ENCODE results near the gene IL1RAPL1.
A peak's percentile ranks its signal among the peaks of the same experiment; 100 is the strongest.

IL1RAPL1 gene

DNA sequence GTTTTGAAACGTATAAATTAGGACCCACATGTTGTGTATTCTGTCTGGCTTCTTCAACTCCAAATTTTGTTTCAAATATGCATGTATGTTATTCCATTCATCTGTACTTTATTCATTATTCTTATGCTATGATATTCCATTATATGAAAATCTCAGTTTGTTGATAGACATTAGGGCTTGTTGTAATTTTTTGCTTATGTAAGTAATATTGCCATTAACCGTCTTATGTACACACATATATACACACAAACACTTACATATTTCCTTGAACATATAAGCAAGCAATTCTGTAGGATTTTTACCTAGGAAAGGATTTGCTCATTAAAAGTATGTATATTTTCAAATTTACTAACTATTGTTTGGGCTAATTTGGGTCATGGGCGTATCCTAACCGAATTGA lies 820.1 kb downstream of the IL1RAPL1 start (continued):
- TF ChIP-seq, protein P1, sequence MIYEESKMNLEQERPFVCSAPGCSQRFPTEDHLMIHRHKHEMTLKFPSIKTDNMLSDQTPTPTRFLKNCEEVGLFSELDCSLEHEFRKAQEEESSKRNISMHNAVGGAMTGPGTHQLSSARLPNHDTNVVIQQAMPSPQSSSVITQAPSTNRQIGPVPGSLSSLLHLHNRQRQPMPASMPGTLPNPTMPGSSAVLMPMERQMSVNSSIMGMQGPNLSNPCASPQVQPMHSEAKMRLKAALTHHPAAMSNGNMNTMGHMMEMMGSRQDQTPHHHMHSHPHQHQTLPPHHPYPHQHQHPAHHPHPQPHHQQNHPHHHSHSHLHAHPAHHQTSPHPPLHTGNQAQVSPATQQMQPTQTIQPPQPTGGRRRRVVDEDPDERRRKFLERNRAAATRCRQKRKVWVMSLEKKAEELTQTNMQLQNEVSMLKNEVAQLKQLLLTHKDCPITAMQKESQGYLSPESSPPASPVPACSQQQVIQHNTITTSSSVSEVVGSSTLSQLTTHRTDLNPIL (CRISPR knock-in tag; IDR thresholded peaks at IDR 0.05; ENCODE audit: low read depth): no peak
- TF ChIP-seq ZFP30 (CRISPR knock-in tag; IDR thresholded peaks at IDR 0.05): no peak

DNA sequence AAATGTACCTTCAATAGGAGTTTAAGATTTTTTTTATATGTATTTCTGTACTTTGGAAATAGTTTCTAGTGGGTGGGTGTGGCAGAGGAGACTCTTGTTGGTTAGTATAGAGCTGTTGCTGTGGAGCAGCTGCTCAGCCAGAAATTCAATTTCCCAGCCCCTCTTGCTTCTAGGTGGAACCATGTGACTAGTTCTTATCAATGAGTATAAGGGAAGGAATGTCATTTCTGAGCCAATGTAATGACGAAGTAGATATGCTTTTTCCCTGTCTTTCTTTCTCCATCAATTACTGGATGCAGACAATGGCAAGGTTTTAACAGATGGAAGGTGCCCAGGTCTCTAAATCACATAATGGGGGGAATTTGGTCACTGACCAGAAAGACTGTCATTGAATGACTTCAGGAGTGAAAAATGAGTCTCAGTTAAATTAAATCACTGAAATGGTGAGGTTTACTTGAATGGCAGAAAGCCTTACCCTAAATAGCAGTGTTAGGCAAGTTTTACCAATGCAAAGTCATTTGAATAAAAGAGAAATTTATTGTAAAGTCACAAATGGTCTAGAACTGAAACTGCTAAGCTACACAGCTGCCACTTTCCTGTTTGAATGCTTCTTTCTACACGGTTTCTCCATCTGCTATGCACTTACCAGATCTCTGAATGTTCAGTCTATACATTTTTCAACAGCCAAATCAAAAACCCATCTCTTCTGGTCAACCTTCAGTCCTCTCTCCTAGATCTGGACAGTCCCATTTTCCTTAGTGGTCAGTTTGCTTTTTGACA lies 832.7 kb downstream of the IL1RAPL1 start:
- no peak for ATAC-seq
- TF ChIP-seq, protein P2, sequence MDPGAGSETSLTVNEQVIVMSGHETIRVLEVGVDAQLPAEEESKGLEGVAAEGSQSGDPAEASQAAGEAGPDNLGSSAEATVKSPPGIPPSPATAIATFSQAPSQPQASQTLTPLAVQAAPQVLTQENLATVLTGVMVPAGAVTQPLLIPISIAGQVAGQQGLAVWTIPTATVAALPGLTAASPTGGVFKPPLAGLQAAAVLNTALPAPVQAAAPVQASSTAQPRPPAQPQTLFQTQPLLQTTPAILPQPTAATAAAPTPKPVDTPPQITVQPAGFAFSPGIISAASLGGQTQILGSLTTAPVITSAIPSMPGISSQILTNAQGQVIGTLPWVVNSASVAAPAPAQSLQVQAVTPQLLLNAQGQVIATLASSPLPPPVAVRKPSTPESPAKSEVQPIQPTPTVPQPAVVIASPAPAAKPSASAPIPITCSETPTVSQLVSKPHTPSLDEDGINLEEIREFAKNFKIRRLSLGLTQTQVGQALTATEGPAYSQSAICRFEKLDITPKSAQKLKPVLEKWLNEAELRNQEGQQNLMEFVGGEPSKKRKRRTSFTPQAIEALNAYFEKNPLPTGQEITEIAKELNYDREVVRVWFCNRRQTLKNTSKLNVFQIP (CRISPR knock-in tag; IDR thresholded peaks at IDR 0.05; ENCODE audit: borderline replicate concordance, low read depth): no peak
- TF ChIP-seq ISL1 (CRISPR knock-in tag; IDR thresholded peaks at IDR 0.05): peak; percentile 68
- TF ChIP-seq, protein P1 (CRISPR knock-in tag; IDR thresholded peaks at IDR 0.05; ENCODE audit: low read depth): no peak

DNA sequence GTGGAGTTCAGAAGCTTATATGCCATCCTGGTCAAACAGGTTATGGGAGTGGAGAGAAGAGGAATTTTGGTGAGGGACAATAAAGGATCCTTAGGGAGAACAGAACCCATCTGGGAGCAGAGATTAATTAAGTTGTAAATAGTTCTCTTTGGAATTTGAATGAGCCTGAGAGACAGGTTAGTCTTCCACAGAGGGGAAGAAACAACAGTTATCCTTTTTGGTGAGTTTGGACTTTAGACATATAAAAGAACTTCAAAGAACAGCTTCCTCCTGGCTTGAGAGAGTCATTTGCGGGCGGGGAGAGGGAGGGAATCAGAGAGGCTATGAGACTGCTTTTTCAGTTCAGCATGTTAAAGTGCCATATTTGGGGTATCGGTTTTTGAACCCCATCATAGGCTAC lies 834.8 kb downstream of the IL1RAPL1 start:
- ATAC-seq: no peak
- TF ChIP-seq ISL1 (CRISPR knock-in tag; IDR thresholded peaks at IDR 0.05): no peak

DNA sequence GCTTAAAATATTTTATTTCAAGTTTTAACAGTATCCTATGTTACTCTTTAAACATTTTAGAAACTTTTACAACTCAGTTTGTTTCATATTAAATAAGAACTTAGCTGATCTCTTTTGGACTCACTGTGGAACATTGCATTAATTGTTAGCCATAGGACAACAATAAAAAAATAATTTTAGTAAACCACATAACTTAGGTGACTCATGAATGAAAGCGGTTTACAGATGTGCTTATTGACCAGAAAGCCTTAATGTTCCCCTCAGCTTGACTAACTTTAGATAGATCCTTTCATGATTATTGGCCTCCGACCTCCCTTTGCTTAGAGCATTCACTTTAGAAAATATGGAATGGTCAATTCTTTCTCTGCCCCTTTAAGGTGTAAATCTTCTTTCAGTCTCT lies 844.6 kb downstream of the IL1RAPL1 start:
- TF ChIP-seq RARB (CRISPR knock-in tag; IDR thresholded peaks at IDR 0.05) (no peak), SNAI2 (CRISPR knock-in tag; IDR thresholded peaks at IDR 0.05) (no peak), ZFP30 (CRISPR knock-in tag; IDR thresholded peaks at IDR 0.05) (no peak), ZC3H10 (CRISPR knock-in tag; IDR thresholded peaks at IDR 0.05) (no peak), ZNF565 (CRISPR knock-in tag; conservative IDR thresholded peaks at IDR 0.05; ENCODE audit: low read depth) (no peak), OSR1 (CRISPR knock-in tag; IDR thresholded peaks at IDR 0.05) (no peak), ESRRG (CRISPR knock-in tag; IDR thresholded peaks at IDR 0.05) (no peak), ARNTL (CRISPR knock-in tag; IDR thresholded peaks at IDR 0.05; ENCODE audit: borderline replicate concordance, low read depth) (no peak)
- TF ChIP-seq, protein P1 (CRISPR knock-in tag; IDR thresholded peaks at IDR 0.05; ENCODE audit: low read depth): no peak
- TF ChIP-seq, protein P3, sequence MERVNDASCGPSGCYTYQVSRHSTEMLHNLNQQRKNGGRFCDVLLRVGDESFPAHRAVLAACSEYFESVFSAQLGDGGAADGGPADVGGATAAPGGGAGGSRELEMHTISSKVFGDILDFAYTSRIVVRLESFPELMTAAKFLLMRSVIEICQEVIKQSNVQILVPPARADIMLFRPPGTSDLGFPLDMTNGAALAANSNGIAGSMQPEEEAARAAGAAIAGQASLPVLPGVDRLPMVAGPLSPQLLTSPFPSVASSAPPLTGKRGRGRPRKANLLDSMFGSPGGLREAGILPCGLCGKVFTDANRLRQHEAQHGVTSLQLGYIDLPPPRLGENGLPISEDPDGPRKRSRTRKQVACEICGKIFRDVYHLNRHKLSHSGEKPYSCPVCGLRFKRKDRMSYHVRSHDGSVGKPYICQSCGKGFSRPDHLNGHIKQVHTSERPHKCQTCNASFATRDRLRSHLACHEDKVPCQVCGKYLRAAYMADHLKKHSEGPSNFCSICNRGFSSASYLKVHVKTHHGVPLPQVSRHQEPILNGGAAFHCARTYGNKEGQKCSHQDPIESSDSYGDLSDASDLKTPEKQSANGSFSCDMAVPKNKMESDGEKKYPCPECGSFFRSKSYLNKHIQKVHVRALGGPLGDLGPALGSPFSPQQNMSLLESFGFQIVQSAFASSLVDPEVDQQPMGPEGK (CRISPR knock-in tag; IDR thresholded peaks at IDR 0.05; ENCODE audit: borderline replicate concordance): no peak
- TF ChIP-seq, protein P4, sequence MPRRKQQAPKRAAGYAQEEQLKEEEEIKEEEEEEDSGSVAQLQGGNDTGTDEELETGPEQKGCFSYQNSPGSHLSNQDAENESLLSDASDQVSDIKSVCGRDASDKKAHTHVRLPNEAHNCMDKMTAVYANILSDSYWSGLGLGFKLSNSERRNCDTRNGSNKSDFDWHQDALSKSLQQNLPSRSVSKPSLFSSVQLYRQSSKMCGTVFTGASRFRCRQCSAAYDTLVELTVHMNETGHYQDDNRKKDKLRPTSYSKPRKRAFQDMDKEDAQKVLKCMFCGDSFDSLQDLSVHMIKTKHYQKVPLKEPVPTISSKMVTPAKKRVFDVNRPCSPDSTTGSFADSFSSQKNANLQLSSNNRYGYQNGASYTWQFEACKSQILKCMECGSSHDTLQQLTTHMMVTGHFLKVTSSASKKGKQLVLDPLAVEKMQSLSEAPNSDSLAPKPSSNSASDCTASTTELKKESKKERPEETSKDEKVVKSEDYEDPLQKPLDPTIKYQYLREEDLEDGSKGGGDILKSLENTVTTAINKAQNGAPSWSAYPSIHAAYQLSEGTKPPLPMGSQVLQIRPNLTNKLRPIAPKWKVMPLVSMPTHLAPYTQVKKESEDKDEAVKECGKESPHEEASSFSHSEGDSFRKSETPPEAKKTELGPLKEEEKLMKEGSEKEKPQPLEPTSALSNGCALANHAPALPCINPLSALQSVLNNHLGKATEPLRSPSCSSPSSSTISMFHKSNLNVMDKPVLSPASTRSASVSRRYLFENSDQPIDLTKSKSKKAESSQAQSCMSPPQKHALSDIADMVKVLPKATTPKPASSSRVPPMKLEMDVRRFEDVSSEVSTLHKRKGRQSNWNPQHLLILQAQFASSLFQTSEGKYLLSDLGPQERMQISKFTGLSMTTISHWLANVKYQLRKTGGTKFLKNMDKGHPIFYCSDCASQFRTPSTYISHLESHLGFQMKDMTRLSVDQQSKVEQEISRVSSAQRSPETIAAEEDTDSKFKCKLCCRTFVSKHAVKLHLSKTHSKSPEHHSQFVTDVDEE (CRISPR knock-in tag; IDR thresholded peaks at IDR 0.05): no peak
- ATAC-seq: no peak

DNA sequence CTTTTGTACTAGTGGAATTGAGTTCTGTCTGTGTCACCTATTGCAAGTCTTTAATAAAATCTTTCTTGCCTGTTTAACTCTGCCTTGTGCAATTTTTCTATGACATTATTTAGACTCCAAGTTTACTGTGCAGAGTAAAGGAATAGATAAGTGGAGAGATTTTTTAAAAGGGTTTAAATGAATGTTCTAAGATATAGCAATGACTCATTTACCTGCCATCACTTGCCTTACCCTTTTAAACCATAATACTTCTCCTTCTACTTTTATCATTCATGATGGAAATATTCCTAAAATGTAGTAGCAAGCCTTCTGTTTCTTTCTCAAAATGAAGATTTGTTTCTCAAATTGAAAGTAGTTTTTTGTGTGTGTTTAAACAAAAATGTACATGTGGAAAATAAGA lies 845.3 kb downstream of the IL1RAPL1 start:
- TF ChIP-seq TCF4 (CRISPR knock-in tag; IDR thresholded peaks at IDR 0.05; ENCODE audit: borderline replicate concordance) (no peak), PPARA (CRISPR knock-in tag; IDR thresholded peaks at IDR 0.05; ENCODE audit: borderline replicate concordance) (no peak), GLIS3 (CRISPR knock-in tag; IDR thresholded peaks at IDR 0.05) (no peak), CSDC2 (CRISPR knock-in tag; IDR thresholded peaks at IDR 0.05) (no peak), ZFP3 (CRISPR knock-in tag; IDR thresholded peaks at IDR 0.05) (no peak), ARNTL (CRISPR knock-in tag; IDR thresholded peaks at IDR 0.05; ENCODE audit: borderline replicate concordance, low read depth) (no peak), ZNF8 (CRISPR knock-in tag; IDR thresholded peaks at IDR 0.05) (no peak)
- no peak for ATAC-seq

Measured in SK-N-SH treated with all-trans-retinoic acid at 6 μM for 48 hours (cell line).